H1 (cell line): ENCODE data around the gene PRDM5. TPM values are rescaled to one million over a fixed set of nuclear protein-coding genes. Genes with fewer than 3 reads are reported as not detected.

ENCODE experiments used
- CTCF ChIA-PET: fragments of 300-600 bp; sonication (Branson Sonifier 250); formaldehyde crosslinking; loops from one replicate; lab custom pipeline; 2021; ENCODE audit not compliant: partially characterized antibody; lab: Charles Lee
- POLR2A ChIA-PET: fragments of 300-600 bp; sonication (Branson Sonifier 250); formaldehyde crosslinking; loops from one replicate; lab custom pipeline; 2021; ENCODE audit warnings: inconsistent platforms; ENCODE audit not compliant: partially characterized antibody; lab: Charles Lee
- DNase-seq, 2 experiments: peaks; one replicate each; pipeline versions ENCODE4 v3.0.0 to v3.0.0-alpha.2; 2010 to 2022; ENCODE audit warnings: low spot score in 2 of 2, low read depth in 1 of 2, mixed read lengths in 1 of 2
- FAIRE-seq: peaks from 2 replicates; lab custom pipeline; 2011; peaks lifted over from hg19 to GRCh38; lab: Jason Lieb, UNC
- H2AFZ ChIP-seq: 2 replicates; pipeline ENCODE4 v1.8.1; 2012; ENCODE audit warnings: low read length, inconsistent platforms
- H2AK5ac ChIP-seq: 2 replicates; pipeline ENCODE4 v1.6.1; 2013; ENCODE audit warnings: low read depth, low read length
- H2BK120ac ChIP-seq: replicated peaks from 2 replicates; pipeline ENCODE3; 2013; ENCODE audit warnings: low read depth, low read length, inconsistent platforms
- H2BK12ac ChIP-seq: 2 replicates; pipeline ENCODE4 v1.6.1; 2013; ENCODE audit warnings: low read depth, low read length
- H2BK15ac ChIP-seq: 2 replicates; pipeline ENCODE4 v1.6.1; 2013; ENCODE audit warnings: low read length
- H2BK20ac ChIP-seq: 2 replicates; pipeline ENCODE4 v1.6.1; 2013; ENCODE audit warnings: low read length
- H2BK5ac ChIP-seq: 2 replicates; pipeline ENCODE4 v1.6.1; 2013; ENCODE audit warnings: low read depth, low read length
- H3K14ac ChIP-seq: 2 replicates; pipeline ENCODE4 v1.6.1; 2013; ENCODE audit warnings: inconsistent platforms; ENCODE audit not compliant: insufficient read length
- H3K18ac ChIP-seq: 2 replicates; pipeline ENCODE4 v1.6.1; 2013; ENCODE audit warnings: low read length; ENCODE audit errors: extremely low read depth
- H3K23ac ChIP-seq: 2 replicates; pipeline ENCODE4 v1.6.1; 2013; ENCODE audit warnings: inconsistent platforms; ENCODE audit not compliant: insufficient read length
- H3K23me2 ChIP-seq: 2 replicates; pipeline ENCODE4 v1.6.1; 2013; ENCODE audit warnings: low read depth, low read length
- H3K27ac ChIP-seq: 2 replicates; pipeline ENCODE4 v1.6.1; 2011; ENCODE audit warnings: low read depth, low read length, inconsistent platforms
- H3K27me3 ChIP-seq, 4 experiments: replicated peaks in 1 of 4; 1 replicate in 1 of 4; 2 replicates in 3 of 4; pipeline versions ENCODE4 v1.6.1 to v1.8.1; 2011 to 2013; ENCODE audit warnings: low read length in 3 of 4, mild to moderate bottlenecking in 3 of 4, inconsistent platforms in 2 of 4, mixed read lengths in 2 of 4, moderate library complexity in 1 of 4; ENCODE audit not compliant: control insufficient read depth in 3 of 4, insufficient read depth in 3 of 4; ENCODE audit errors: extremely low read depth in 1 of 4
- H3K36me3 ChIP-seq, 4 experiments: 2 replicates each; pipeline versions ENCODE4 v1.6.1 to v1.8.1; 2011 to 2013; ENCODE audit warnings: mild to moderate bottlenecking in 4 of 4, low read length in 3 of 4, moderate library complexity in 2 of 4, control low read depth in 1 of 4, inconsistent platforms in 1 of 4; ENCODE audit not compliant: insufficient read depth in 4 of 4, control insufficient read depth in 2 of 4
- H3K4ac ChIP-seq: replicated peaks from 2 replicates; pipeline ENCODE3; 2013; ENCODE audit warnings: low read length, low read depth, mixed read lengths, inconsistent platforms; ENCODE audit not compliant: insufficient read length
- H3K4me1 ChIP-seq, 4 experiments: replicated peaks in 1 of 4; 1 replicate in 1 of 4; 2 replicates in 3 of 4; pipeline versions ENCODE4 v1.6.1 to v1.8.1; 2011 to 2013; ENCODE audit warnings: low read length in 3 of 4, inconsistent platforms in 2 of 4, mixed read lengths in 1 of 4; ENCODE audit not compliant: insufficient read depth in 4 of 4, control insufficient read depth in 3 of 4
- H3K4me2 ChIP-seq, 2 experiments: 2 replicates each; pipeline versions ENCODE4 v1.6.1 to v1.8.1; 2011 to 2013; ENCODE audit warnings: low read depth in 2 of 2, low read length in 2 of 2, control low read depth in 1 of 2, inconsistent platforms in 1 of 2, mild to moderate bottlenecking in 1 of 2; ENCODE audit not compliant: insufficient read depth in 1 of 2
- H3K4me3 ChIP-seq, 4 experiments: fragments of 200-600, 300-600 bp in 1 of 4; sonication (generic), shearing (Covaris generic), sonication (Bioruptor Twin) in 1 of 4; 2 replicates each; pipeline versions ENCODE4 v1.5.1 to v1.8.1; 2011 to 2016; ENCODE audit warnings: low read length in 4 of 4, low read depth in 3 of 4, control low read depth in 2 of 4, inconsistent platforms in 2 of 4, mild to moderate bottlenecking in 2 of 4, mixed read lengths in 1 of 4, moderate library complexity in 1 of 4; ENCODE audit not compliant: insufficient read depth in 2 of 4; ENCODE audit errors: extremely low read depth in 1 of 4
- H3K56ac ChIP-seq: replicated peaks from 2 replicates; pipeline ENCODE3; 2013; ENCODE audit warnings: low read depth, mild to moderate bottlenecking, mixed read lengths, low read length, inconsistent platforms; ENCODE audit not compliant: insufficient read length
- H3K79me1 ChIP-seq: 2 replicates; pipeline ENCODE4 v1.6.1; 2013; ENCODE audit warnings: low read depth, low read length, control low read depth
- H3K79me2 ChIP-seq, 2 experiments: 2 replicates each; pipeline versions ENCODE4 v1.6.1 to v1.8.1; 2012 to 2013; ENCODE audit warnings: low read length in 2 of 2, mild to moderate bottlenecking in 2 of 2, inconsistent platforms in 1 of 2; ENCODE audit not compliant: insufficient read depth in 2 of 2, control insufficient read depth in 1 of 2
- H3K9ac ChIP-seq, 4 experiments: replicated peaks in 1 of 4; 1 replicate in 1 of 4; 2 replicates in 3 of 4; pipeline versions ENCODE4 v1.6.1 to v1.8.1; 2011 to 2013; ENCODE audit warnings: low read depth in 3 of 4, low read length in 3 of 4, control low read depth in 2 of 4, mild to moderate bottlenecking in 2 of 4, moderate library complexity in 2 of 4, inconsistent platforms in 1 of 4; ENCODE audit errors: extremely low read depth in 1 of 4
- H3K9me3 ChIP-seq, 2 experiments: 2 replicates each; pipeline versions ENCODE4 v1.6.1 to v1.8.1; 2012 to 2013; ENCODE audit warnings: mild to moderate bottlenecking in 2 of 2, moderate library complexity in 2 of 2, control low read depth in 1 of 2, inconsistent platforms in 1 of 2, low read depth in 1 of 2, low read length in 1 of 2, mixed read lengths in 1 of 2; ENCODE audit not compliant: insufficient read depth in 2 of 2
- H4K20me1 ChIP-seq, 2 experiments: replicated peaks in 1 of 2; 2 replicates each; pipeline versions ENCODE3 to v1.8.1; 2011 to 2013; ENCODE audit warnings: inconsistent platforms in 2 of 2, low read length in 2 of 2, mild to moderate bottlenecking in 1 of 2; ENCODE audit not compliant: insufficient read depth in 2 of 2, control insufficient read depth in 1 of 2
- H4K5ac ChIP-seq: 2 replicates; pipeline ENCODE4 v1.6.1; 2013; ENCODE audit warnings: low read length, low read depth, mixed read lengths, inconsistent platforms; ENCODE audit not compliant: insufficient read length
- H4K8ac ChIP-seq: 2 replicates; pipeline ENCODE4 v1.8.0; 2013; ENCODE audit warnings: mild to moderate bottlenecking, moderate library complexity, low read length, inconsistent platforms; ENCODE audit not compliant: insufficient read depth; ENCODE audit errors: extremely low read depth
- H4K91ac ChIP-seq: replicated peaks from 2 replicates; pipeline ENCODE3; 2013; ENCODE audit warnings: low read length, mixed read lengths, inconsistent platforms; ENCODE audit not compliant: insufficient read length
- ASH2L ChIP-seq: fragments of 200-600, 300-600 bp; sonication (generic); IDR thresholded peaks from one replicate; pipeline ENCODE4 v1.7.1; 2017; ENCODE audit warnings: low read length
- BACH1 ChIP-seq: IDR thresholded peaks from 2 replicates; pipeline ENCODE4 v1.6.1; 2012; ENCODE audit warnings: low read length, improper control_type of control experiment
- BCL11A ChIP-seq, 2 experiments: IDR thresholded peaks; one replicate each; pipeline ENCODE4 v1.6.1; 2011; ENCODE audit warnings: low read depth in 2 of 2, low read length in 2 of 2, mild to moderate bottlenecking in 2 of 2
- CHD1 ChIP-seq: IDR thresholded peaks from 2 replicates; pipeline ENCODE4 v1.6.1; 2012; ENCODE audit warnings: low read depth, low read length, improper control_type of control experiment
- GABPA ChIP-seq: IDR thresholded peaks from 2 replicates; pipeline ENCODE4 v1.6.1; 2011; ENCODE audit warnings: mild to moderate bottlenecking, low read length, moderate library complexity, borderline replicate concordance; ENCODE audit not compliant: insufficient read depth
- JUND ChIP-seq: IDR thresholded peaks from 2 replicates; pipeline ENCODE4 v1.6.1; 2011; ENCODE audit warnings: mild to moderate bottlenecking, improper control_type of control experiment, low read length
- POLR2A ChIP-seq, 2 experiments: IDR thresholded peaks; 1 replicate in 1 of 2; 2 replicates in 1 of 2; pipeline ENCODE4 v1.6.1; 2011; ENCODE audit warnings: low read depth in 2 of 2, low read length in 2 of 2, mild to moderate bottlenecking in 2 of 2; ENCODE audit errors: control extremely low read depth in 1 of 2
- POU5F1 ChIP-seq: IDR thresholded peaks from 2 replicates; pipeline ENCODE4 v1.6.1; 2011; ENCODE audit warnings: low read depth, mild to moderate bottlenecking, low read length, moderate library complexity
- SIRT6 ChIP-seq: IDR thresholded peaks from one replicate; pipeline ENCODE4 v1.7.1; 2012; ENCODE audit warnings: low read length, inconsistent platforms
- SIX5 ChIP-seq: IDR thresholded peaks from 2 replicates; pipeline ENCODE4 v1.6.1; 2011; ENCODE audit warnings: mild to moderate bottlenecking, low read depth, low read length
- SP1 ChIP-seq: IDR thresholded peaks from 2 replicates; pipeline ENCODE4 v1.6.1; 2011; ENCODE audit warnings: low read depth, low read length
- SP2 ChIP-seq: IDR thresholded peaks from 2 replicates; pipeline ENCODE4 v1.6.1; 2012; ENCODE audit warnings: mild to moderate bottlenecking, low read length, inconsistent platforms
- TAF7 ChIP-seq: optimal IDR thresholded peaks from 2 replicates; pipeline ENCODE3; 2011; ENCODE audit warnings: low read depth, mild to moderate bottlenecking, inconsistent platforms, low read length, moderate library complexity, borderline replicate concordance
- TCF12 ChIP-seq: IDR thresholded peaks from 2 replicates; pipeline ENCODE4 v1.6.1; 2011; ENCODE audit warnings: low read depth, mild to moderate bottlenecking, low read length
- TEAD4 ChIP-seq: IDR thresholded peaks from 2 replicates; pipeline ENCODE4 v1.6.1; 2012; ENCODE audit warnings: low read depth, low read length, inconsistent platforms, mixed read lengths
- WGBS, 2 experiments: shearing (Covaris generic) in 1 of 2; methylation state at CpG; one replicate each; pipeline versions ENCODE4 v1.1.6 to v1.1.7; 2013 to 2015; ENCODE audit warnings: low lambda C conversion rate in 2 of 2, mixed read lengths in 2 of 2, inconsistent platforms in 1 of 2, low coverage in 1 of 2, missing lambda C conversion rate in 1 of 2; ENCODE audit not compliant: insufficient replicate concordance in 2 of 2, insufficient coverage in 1 of 2, insufficient read length in 1 of 2; ENCODE audit errors: extremely low coverage in 1 of 2, missing lambda C conversion rate in 1 of 2; 5-methylcytosine and 5-hydroxymethylcytosine counted together
- polyA plus RNA-seq, 7 experiments: library from polyadenylated mRNA; depleted of rRNA in 3 of 7; stranded (reverse) in 5 of 7; unstranded in 2 of 7; fragments of >200 nt in 5 of 7; fragments of 200-250 nt in 2 of 7; gene quantifications; 1 replicate in 5 of 7; 2 replicates in 1 of 7; 4 replicates in 1 of 7; pipeline versions ENCODE4 v1.2.1 to v1.2.3, GENCODE V29; 2011 to 2013; ENCODE audit warnings: missing spikeins in 2 of 7, mixed read lengths in 2 of 7
- total RNA-seq: library from RNA; stranded (reverse); fragmentation: NEBNext Ultra II Directional; extraction: Animal tissue kit (Norgen Biotek cat#: 25700); gene quantifications from 2 replicates; pipeline ENCODE4 v1.2.1, GENCODE V29; 2021

The PRDM5 gene
- total and polyA plus RNA-seq, 2 of the 8 experiments (the other 6 are each of a cell fraction or from before 2014, with no cell fraction given): 8.2 to 23.4 TPM

DNA sequence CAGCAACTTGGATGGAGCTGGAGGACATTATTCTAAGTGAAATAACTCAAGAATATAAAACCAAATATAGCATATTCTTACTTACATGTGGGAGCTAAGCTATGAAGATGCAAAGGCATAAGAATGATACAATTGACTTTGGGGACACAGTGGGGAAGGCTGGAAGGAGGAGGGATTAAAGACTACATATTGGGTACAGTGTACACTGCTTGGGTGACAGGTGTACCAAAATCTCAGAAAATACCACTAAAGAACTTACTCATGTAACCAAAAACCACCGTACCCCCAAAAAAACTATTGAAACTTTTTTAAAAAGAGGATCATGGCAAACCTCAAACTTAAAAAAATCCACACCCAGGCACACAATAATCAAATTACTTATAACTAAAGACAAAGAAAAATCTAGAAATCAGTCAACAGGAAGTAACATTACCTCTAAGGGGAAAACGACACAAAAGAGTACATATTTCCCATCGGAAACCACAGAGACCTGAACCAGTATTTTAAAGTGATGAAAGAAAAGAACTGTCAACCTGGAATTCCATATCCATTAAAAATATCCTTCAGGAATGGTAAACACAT, 241.8 kb downstream of the PRDM5 start:
- H2BK120ac ChIP-seq: no peak overlapping the region
- H3K27me3 ChIP-seq: no peaks in the 10 kb centered on the region
- H3K14ac ChIP-seq: no peak overlapping the region
- no peak overlapping the region for H4K91ac ChIP-seq
- H3K4me3 ChIP-seq: no peak overlapping the region
- H3K79me1 ChIP-seq: no peaks in the 10 kb centered on the region
- H3K23me2 ChIP-seq: no peaks in the 10 kb centered on the region
- no peak overlapping the region for H2BK5ac ChIP-seq
- ChIA-PET CTCF (no interaction called here), POLR2A (no interaction called here)
- H3K4me1 ChIP-seq: peaks cover 0 to 1% (median 0%) of the 10 kb centered on the region in 4 experiments; a peak in 1 of 7 replicates
- H3K79me2 ChIP-seq: no peaks in the 10 kb centered on the region
- H3K18ac ChIP-seq: no peak overlapping the region
- no peak for TF ChIP-seq TAF7
- no peak for TF ChIP-seq GABPA
- no peak for TF ChIP-seq SP1
- no peak for TF ChIP-seq TCF12
- no peak for TF ChIP-seq TEAD4
- TF ChIP-seq POU5F1: no peak
- TF ChIP-seq SP2: no peak
- no peak for TF ChIP-seq BCL11A (IDR thresholded peaks at IDR 0.05; ENCODE audit: low read depth in 2 of 2, low read length in 2 of 2)
- no peak for TF ChIP-seq SIX5
- no peak for TF ChIP-seq CHD1
- TF ChIP-seq JUND: no peak
- TF ChIP-seq BACH1: no peak
- TF ChIP-seq ASH2L: no peak
- no peak for TF ChIP-seq SIRT6
- no peak for TF ChIP-seq POLR2A (IDR thresholded peaks at IDR 0.05; ENCODE audit: control extremely low read depth in 1 of 2, low read depth in 2 of 2, low read length in 2 of 2)
- H2BK12ac ChIP-seq: no peak overlapping the region
- no peak overlapping the region for H2AFZ ChIP-seq
- WGBS, 2 experiments: 95% methylated on average over 3 of the region's 3 CpGs; no CpG with 5 or more reads in 1 of the 2 experiments
- H3K56ac ChIP-seq: no peak overlapping the region
- H3K4ac ChIP-seq: no peak overlapping the region
- H2BK20ac ChIP-seq: no peak overlapping the region
- no peak overlapping the region for H3K9ac ChIP-seq
- H3K23ac ChIP-seq: no peak overlapping the region
- no peaks in the 10 kb centered on the region for H3K9me3 ChIP-seq
- no peak overlapping the region for H4K8ac ChIP-seq
- H3K4me2 ChIP-seq: no peak overlapping the region
- FAIRE-seq: no peak
- no peak overlapping the region for H2BK15ac ChIP-seq
- no peak overlapping the region for H3K27ac ChIP-seq
- no peak for DNase-seq
- H3K36me3 ChIP-seq: no peaks in the 10 kb centered on the region
- H2AK5ac ChIP-seq: no peak overlapping the region
- H4K20me1 ChIP-seq: no peaks in the 10 kb centered on the region
- no peak overlapping the region for H4K5ac ChIP-seq
